GM15510 (cell line): ENCODE data around the gene ZNF215.

Source experiments
- POLR2A ChIP-seq: IDR thresholded peaks from 3 replicates; pipeline ENCODE4 v1.6.1; 2011; ENCODE audit warnings: borderline replicate concordance; ENCODE audit not compliant: insufficient read length; ENCODE audit errors: extremely low read depth

The ZNF215 gene

DNA sequence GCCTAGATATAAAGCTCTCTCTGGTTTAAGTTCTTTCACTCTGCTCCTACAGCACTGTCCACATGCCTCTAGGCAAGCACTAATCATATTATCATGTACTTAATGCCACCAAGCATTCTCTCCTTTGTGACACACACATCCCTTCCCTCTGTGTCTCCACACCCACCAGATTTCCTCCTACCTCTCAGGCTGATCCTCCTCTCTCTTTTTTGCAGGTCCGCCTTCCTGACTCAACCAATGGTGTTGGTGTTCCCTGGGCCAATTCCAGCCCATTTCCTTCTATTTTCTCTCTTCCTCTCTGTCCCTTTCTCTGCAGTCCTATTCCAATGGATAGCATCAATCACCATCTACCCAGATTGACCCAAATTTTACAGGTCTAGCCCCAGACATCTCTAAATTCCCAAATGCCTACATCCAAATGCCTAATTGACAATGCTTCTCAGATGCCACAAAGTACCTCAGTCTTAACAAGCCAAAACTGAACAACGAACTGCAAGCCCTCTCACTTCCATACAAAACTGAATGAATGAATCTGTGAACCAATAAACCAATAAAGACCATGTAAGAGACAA is 504 bp upstream of the ZNF215 start:
- TF ChIP-seq POLR2A = no peak

DNA sequence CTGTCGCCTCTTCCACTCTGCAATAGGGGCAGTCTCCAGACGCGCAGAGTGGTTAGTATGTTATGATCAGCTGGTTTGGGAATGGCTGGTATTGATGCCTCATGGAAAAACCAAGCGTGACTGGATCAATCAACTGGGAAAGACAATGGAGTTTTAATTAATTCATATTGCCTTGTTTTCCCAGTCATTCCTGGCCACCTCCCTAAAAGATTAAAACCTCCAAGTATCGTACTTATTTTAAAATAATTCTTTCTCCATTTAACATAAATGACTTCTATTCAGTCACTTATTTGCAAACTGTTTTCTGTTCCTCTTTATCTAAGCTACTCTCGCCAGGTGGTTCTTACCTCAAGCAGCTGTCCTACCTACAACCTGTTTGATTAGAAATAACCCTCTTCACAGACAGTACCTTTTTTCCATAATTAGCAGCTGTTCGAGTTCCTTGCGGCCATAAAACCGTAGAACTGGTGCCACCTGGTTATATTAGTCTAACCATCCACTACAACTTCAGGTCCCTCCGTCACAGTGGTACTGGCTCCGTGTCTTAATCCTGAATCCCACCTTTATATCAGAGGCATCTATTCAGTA is 898 bp downstream of the ZNF215 start:
- TF ChIP-seq POLR2A = no peak

DNA sequence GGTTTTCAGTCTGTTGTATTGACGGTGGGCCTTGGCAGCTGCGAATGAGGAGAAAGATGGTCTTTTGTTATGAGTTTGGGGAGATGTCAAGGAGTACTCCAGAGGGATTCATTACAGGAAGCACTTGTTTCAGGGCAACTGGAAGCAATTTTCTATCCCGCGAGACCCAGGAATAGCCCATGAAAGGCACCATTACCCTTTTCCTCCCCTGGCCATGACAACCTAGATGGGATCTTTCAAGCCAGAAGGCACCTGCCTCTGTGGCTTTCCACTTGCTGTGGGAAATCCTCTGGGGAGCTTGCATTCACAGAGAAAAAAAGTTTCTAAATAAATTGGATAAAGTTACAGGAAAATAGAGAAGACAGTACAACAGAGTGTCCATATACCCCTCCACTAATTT is 2.7 kb downstream of the ZNF215 start:
- TF ChIP-seq POLR2A = no peak

DNA sequence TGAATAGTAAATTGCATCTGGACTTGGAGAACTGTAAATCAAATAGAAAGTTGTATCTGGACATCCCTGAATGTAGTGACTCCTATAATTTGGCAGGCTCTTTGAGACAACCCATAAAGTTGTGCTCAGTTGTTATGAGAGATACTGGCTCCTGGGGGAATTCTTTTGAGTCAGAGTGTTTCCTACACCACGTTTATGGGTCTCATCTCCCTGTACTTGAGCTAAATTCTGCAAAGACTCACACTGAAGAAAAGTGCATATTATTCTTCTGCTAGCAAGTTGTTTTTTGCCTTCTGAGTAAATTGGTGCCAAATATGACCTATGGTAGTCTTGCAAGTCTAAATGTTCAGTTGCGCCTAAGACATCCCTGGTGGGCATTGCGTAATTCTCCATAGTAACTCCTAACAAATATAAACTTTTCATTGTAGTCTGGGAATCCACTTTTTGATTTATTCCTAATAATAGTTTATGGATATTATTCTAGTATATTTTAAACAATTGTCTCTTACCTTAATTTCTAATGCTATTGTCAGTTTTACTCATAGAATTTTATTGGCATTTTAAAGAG is 5.0 kb downstream of the ZNF215 start:
- TF ChIP-seq POLR2A = no peak

DNA sequence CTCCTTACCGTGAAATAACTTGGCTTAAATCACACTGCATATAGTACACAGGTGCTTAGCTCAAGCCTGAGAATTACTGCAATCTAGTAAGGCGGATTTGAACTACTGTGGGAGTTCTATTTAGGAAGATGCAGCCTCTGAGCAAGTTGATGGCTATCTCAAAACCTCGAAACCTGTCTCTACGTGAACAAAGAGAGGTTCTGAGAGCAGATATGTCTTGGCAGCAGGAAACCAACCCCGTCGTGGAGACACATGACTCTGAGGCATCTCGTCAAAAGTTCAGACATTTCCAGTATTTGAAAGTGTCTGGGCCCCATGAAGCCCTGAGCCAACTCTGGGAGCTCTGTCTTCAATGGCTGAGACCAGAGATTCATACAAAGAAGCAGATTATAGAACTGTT is 5.9 kb downstream of the ZNF215 start:
- no peak for TF ChIP-seq POLR2A

DNA sequence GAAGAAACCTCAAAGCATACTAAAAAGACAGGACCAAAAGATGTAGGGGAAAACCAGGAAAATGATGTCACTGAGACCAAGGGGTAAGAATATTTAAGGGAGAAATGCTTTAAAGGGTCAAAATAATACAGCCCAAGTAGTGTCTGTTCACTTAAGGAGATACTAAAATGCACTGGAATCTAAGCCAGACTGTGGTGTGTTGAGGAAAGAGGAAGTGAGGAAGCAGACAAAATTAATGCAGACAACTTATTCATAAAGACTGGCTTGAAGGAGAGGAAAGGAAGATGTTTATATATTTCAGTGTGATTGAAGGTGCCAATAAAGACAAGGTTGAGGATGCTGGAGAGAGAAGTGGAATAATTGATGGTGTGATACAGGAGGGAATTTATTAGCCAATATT is 15.7 kb downstream of the ZNF215 start:
- TF ChIP-seq POLR2A = no peak

DNA sequence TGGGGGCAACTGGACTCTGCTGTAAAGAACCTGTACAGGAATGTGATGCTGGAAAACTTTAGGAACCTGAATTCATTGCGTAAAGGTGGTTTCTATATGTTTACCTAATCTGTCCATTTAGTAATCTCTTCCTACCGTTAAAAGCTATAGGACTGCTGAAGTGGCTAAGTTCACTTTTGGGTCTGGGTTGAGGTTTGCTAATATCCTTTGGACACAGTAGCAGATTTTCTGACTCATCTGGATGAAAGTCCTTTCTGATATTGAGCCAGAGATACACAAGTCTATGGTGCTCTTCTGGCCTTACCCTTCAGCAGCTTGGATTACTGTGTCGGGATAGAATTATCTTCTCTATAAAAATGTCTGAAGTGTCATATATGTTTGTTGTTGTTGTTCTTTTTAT is 16.9 kb downstream of the ZNF215 start:
- no peak for TF ChIP-seq POLR2A

DNA sequence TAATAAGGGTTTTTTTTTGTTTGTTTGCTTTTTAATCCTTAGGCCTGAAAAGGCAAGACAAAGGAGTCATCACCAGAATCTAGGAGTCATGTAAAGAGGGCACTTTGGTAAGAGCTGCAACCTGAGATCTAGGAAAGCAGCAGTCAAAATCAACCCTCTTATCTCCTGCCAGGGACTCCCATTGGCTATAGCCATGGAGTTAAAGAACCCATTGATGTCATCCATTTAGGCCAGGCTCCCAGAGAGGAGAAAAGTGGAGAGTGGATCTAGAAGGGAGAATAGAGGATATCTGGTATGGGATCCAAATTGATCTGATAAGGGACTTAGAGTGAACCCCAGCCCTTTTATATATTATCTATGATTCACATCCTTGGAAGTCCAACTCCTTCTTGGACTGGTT is 35.9 kb downstream of the ZNF215 start:
- no peak for TF ChIP-seq POLR2A

DNA sequence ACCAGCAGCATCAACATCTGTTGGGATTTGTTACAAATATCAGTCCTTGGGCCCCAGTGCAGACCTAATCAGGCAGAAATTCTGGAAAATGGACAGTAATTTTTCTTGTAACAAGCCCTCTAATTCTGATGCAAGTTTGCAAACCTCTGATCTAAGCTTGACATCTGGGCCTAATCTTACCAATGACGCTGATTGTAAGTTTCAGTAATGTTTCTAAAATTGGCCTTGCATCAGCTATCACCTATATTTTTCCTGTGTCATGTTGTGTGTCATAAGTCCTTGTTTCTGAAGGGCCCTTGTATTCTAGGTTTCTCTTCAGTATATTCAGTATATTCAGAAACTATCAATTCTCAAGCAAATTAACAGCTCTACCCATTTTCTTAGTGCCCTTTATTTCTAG is 36.4 kb downstream of the ZNF215 start:
- no peak for TF ChIP-seq POLR2A

DNA sequence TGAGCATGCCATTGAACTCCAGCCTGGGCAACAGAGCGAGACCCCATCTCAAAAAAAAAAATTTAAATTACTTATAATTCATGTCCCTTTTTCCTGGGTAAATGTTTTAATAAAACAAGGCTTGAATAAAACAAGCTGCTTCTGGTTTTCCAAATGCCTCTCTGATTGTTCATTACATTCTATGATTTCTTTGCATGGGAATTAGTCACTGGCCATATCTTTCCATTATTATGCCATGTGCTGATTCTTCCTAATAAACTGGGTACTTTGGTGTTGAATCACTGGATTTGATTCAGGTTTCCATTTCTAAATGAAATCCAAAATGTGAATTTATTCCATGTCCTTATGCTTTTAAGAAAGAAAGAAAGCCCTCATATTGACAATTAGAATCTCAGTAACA is 42.6 kb downstream of the ZNF215 start:
- no peak for TF ChIP-seq POLR2A

DNA sequence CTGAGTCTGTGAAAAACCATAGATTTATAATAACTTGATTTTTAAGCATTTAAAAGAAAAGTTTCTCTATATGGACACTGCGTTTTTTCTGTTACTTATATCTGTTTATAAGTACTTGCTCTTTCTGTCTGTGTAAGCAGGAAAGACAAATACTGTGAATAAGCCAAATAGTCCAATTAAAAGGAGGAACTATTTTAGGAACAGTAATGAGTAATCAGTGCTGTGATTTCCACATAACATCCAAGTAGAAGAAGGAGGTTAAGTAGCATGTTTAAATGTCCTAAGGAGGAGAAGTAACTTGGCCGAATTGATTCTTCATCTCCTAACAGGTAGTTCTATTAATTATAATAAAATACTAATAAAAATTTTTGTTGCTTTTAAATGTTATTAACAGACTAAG is 53.1 kb downstream of the ZNF215 start:
- no peak for TF ChIP-seq POLR2A

DNA sequence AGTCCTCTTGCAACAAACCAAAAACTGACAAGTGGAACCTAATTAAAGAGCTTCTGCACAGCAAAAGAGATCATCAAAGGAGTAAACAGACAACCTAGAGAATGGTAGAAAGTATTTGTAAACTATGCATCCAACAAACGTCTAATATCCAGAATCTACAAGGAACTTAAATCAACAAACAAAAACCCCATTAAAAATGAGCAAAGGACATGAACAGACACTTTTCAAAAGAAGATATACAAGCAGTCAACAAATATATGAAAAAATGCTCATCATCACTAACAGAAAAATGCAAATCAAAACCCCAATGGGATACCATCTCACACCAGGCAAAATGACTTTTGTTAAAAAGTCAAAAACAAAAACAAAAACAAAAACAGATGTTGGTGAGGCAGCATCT is 60.3 kb downstream of the ZNF215 start:
- TF ChIP-seq POLR2A = no peak

DNA sequence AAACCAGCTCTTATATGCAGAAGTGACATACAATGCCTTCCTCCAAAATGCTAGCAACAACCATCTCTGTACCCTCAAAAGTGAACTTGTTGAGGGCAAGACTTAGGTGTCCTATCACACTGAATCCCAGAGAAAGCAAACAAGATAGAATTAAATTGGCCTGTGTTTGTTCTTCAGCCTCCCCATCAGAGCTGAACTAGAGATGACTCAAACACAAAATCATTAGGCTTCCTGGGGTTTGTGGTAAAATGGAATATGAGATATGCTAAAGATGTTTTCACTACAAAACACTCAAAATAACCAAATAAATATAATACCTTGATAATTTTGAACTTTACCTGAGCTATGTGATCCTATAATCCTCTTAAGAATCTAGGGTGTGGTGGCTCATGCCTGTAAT is 62.3 kb downstream of the ZNF215 start:
- TF ChIP-seq POLR2A = no peak

DNA sequence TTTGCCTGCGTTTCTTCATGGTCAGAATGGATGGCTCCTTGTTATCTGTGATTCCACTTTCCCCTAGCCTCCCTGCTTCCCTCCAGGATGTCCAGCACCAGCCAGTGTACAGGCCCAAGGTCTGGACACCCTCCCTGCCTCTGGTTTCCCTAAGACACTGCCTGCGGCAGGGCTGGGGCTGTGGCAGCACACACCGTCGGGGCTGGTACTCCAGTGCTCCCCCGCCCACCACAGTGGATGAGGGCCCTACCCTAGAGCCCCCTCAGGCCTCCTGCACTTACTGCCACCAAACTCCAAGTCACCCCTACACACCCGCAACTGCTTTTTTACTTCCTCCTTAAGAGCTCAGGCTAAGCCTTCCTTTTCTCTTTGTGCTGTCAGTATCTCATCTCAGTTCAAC is 65.0 kb downstream of the ZNF215 start:
- no peak for TF ChIP-seq POLR2A

DNA sequence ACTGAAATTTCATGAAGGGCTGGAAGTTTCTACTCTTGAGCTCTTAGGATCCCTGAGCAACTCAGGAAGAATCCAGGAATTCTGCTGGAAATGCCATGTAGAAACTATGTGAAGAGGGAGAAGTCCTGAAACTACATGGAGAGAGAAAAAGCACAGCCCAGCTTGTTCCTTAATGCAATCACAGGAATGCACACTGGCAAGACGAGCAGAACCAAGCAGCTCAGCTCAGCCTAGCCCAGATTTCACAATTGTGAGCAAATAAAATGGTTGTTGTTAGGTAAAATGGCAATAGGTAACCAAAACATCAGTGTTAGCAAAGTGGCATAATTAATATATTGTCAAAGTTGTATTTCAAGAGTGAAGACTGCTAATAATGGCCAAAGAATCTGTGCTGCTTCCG is 65.8 kb downstream of the ZNF215 start:
- no peak for TF ChIP-seq POLR2A
